H1 (cell line): ENCODE results near the gene KCNC3. TPM values are rescaled to one million over a fixed set of nuclear protein-coding genes. Genes with fewer than 3 reads are reported as not detected.
A peak's percentile ranks its signal among the peaks of the same experiment; 100 is the strongest.

Experiments used
- ASH2L ChIP-seq: fragments of 200-600, 300-600 bp; sonication (generic); IDR thresholded peaks from one replicate; pipeline ENCODE4 v1.7.1; 2017; ENCODE audit warnings: low read length
- CREB1 ChIP-seq: IDR thresholded peaks from 2 replicates; pipeline ENCODE4 v1.6.1; 2012; ENCODE audit warnings: inconsistent platforms
- FOSL1 ChIP-seq: IDR thresholded peaks from 2 replicates; pipeline ENCODE4 v1.6.1; 2011; ENCODE audit warnings: mild to moderate bottlenecking, low read depth, low read length, moderate library complexity; ENCODE audit not compliant: insufficient read depth
- KDM1A ChIP-seq: fragments of 200-600, 300-600 bp; sonication (generic); IDR thresholded peaks from 2 replicates; pipeline ENCODE4 v1.7.1; 2016; ENCODE audit warnings: mild to moderate bottlenecking, low read length, borderline replicate concordance
- MAFK ChIP-seq: IDR thresholded peaks from 2 replicates; pipeline ENCODE4 v1.6.1; 2012; ENCODE audit warnings: low read depth, mild to moderate bottlenecking, improper control_type of control experiment, low read length
- NRF1 ChIP-seq: IDR thresholded peaks from 2 replicates; pipeline ENCODE4 v1.6.1; 2011; ENCODE audit warnings: mild to moderate bottlenecking, low read depth, low read length, improper control_type of control experiment
- POLR2AphosphoS5 ChIP-seq: IDR thresholded peaks from 2 replicates; pipeline ENCODE4 v1.6.1; 2011; ENCODE audit warnings: low read depth, low read length
- SIX5 ChIP-seq: IDR thresholded peaks from 2 replicates; pipeline ENCODE4 v1.6.1; 2011; ENCODE audit warnings: mild to moderate bottlenecking, low read depth, low read length
- TEAD4 ChIP-seq: IDR thresholded peaks from 2 replicates; pipeline ENCODE4 v1.6.1; 2012; ENCODE audit warnings: low read depth, low read length, inconsistent platforms, mixed read lengths
- YY1 ChIP-seq: IDR thresholded peaks from 2 replicates; pipeline ENCODE4 v1.6.1; 2011; ENCODE audit warnings: low read depth, mild to moderate bottlenecking, low read length
- polyA plus RNA-seq, 7 experiments: library from polyadenylated mRNA; depleted of rRNA in 3 of 7; stranded (reverse) in 5 of 7; unstranded in 2 of 7; fragments of >200 nt in 5 of 7; fragments of 200-250 nt in 2 of 7; gene quantifications; 1 replicate in 5 of 7; 2 replicates in 1 of 7; 4 replicates in 1 of 7; pipeline versions ENCODE4 v1.2.1 to v1.2.3, GENCODE V29; 2011 to 2013; ENCODE audit warnings: missing spikeins in 2 of 7, mixed read lengths in 2 of 7
- total RNA-seq: library from RNA; stranded (reverse); fragmentation: NEBNext Ultra II Directional; extraction: Animal tissue kit (Norgen Biotek cat#: 25700); gene quantifications from 2 replicates; pipeline ENCODE4 v1.2.1, GENCODE V29; 2021

Gene KCNC3
- total and polyA plus RNA-seq, 2 of the 8 experiments (the other 6 are each of a cell fraction or from before 2014, with no cell fraction given), result 3.9 to 7.2 TPM

DNA sequence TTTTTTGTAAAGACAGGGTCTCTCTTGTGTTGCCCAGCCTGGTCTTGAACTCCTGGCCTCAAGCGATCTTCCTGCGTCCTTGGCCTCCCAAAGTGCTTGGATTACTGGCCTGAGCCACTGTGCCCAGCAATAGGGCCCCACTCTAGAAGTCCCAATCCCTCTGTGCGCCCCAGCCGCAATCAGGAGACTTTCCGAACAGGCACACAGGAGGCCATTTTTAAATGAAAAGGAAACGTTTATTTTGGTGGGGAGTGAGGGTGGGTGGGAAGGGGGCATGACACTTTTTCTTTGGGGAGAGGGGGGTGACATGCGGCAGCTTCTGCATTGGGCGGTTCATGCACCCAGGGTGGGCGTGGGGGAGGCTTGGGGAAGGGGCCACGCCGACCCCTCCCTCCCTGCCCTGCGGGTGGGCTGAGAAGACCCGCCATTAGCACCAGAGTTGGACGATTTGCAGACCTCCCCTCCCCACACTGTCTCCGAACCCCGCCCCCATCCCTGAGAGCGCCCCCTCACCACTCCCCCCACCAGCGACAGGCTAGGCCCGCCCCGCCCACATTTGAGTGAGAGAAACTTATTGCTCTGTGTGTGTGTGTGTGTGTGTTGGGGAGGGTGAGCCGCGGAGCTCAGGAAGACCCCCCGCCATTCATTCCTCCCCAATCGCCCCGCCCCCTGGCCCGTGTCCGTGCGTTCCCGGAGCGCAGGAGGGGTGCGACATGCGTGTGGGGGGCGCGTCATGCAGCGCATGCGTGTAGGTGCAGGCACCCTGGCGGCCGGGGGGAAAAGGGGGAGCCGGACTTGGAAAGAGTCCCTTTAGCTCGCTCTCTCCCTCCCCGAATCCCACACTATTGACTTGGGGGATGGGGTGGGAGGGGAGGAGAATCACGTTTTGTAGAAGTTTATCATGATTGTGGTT is 17.2 kb downstream of the KCNC3 start (continued):
- no peak for TF ChIP-seq MAFK
- TF ChIP-seq NRF1, result peak; percentile 51
- 0 out of 2 replicates have a peak, but pooled peaks have one; percentile 36 for TF ChIP-seq POLR2AphosphoS5
- TF ChIP-seq ASH2L, result peak; percentile 44
- no peak for TF ChIP-seq SIX5
- 0 out of 2 replicates have a peak, but pooled peaks have one; percentile 19 for TF ChIP-seq KDM1A
- TF ChIP-seq CREB1, result peak; percentile 76
- TF ChIP-seq YY1, result peak; percentile 73
- TF ChIP-seq TEAD4, result peak; percentile 43; the same call in 1 of the 2 replicates
- no peak for TF ChIP-seq FOSL1
